ENCODE results near the gene ANKRD33B.

GRCh38 chr5:10600626-10601245 lies 36.9 kb downstream of the ANKRD33B start:
- TF ChIP-seq CTCF (IDR thresholded peaks at IDR 0.05 in 8 of 11, conservative IDR thresholded peaks at IDR 0.05 in 3 of 11) (no peak), POLR2AphosphoS5 (IDR thresholded peaks at IDR 0.05) (no peak), POLR2A (IDR thresholded peaks at IDR 0.05) (no peak)
